H1 (cell line): ENCODE data around the gene CADPS. TPM values are rescaled to one million over a fixed set of nuclear protein-coding genes. Genes with fewer than 3 reads are reported as not detected.

Source experiments
- CTCF ChIA-PET: fragments of 300-600 bp; sonication (Branson Sonifier 250); formaldehyde crosslinking; loops from one replicate; lab custom pipeline; 2021; ENCODE audit not compliant: partially characterized antibody; lab: Charles Lee
- POLR2A ChIA-PET: fragments of 300-600 bp; sonication (Branson Sonifier 250); formaldehyde crosslinking; loops from one replicate; lab custom pipeline; 2021; ENCODE audit warnings: inconsistent platforms; ENCODE audit not compliant: partially characterized antibody; lab: Charles Lee
- DNase-seq, 2 experiments: peaks; one replicate each; pipeline versions ENCODE4 v3.0.0 to v3.0.0-alpha.2; 2010 to 2022; ENCODE audit warnings: low spot score in 2 of 2, low read depth in 1 of 2, mixed read lengths in 1 of 2
- FAIRE-seq: peaks from 2 replicates; lab custom pipeline; 2011; peaks lifted over from hg19 to GRCh38; lab: Jason Lieb, UNC
- H2AFZ ChIP-seq: 2 replicates; pipeline ENCODE4 v1.8.1; 2012; ENCODE audit warnings: low read length, inconsistent platforms
- H2AK5ac ChIP-seq: 2 replicates; pipeline ENCODE4 v1.6.1; 2013; ENCODE audit warnings: low read depth, low read length
- H2BK120ac ChIP-seq: replicated peaks from 2 replicates; pipeline ENCODE3; 2013; ENCODE audit warnings: low read depth, low read length, inconsistent platforms
- H2BK12ac ChIP-seq: 2 replicates; pipeline ENCODE4 v1.6.1; 2013; ENCODE audit warnings: low read depth, low read length
- H2BK15ac ChIP-seq: 2 replicates; pipeline ENCODE4 v1.6.1; 2013; ENCODE audit warnings: low read length
- H2BK20ac ChIP-seq: 2 replicates; pipeline ENCODE4 v1.6.1; 2013; ENCODE audit warnings: low read length
- H2BK5ac ChIP-seq: 2 replicates; pipeline ENCODE4 v1.6.1; 2013; ENCODE audit warnings: low read depth, low read length
- H3K14ac ChIP-seq: 2 replicates; pipeline ENCODE4 v1.6.1; 2013; ENCODE audit warnings: inconsistent platforms; ENCODE audit not compliant: insufficient read length
- H3K18ac ChIP-seq: 2 replicates; pipeline ENCODE4 v1.6.1; 2013; ENCODE audit warnings: low read length; ENCODE audit errors: extremely low read depth
- H3K23ac ChIP-seq: 2 replicates; pipeline ENCODE4 v1.6.1; 2013; ENCODE audit warnings: inconsistent platforms; ENCODE audit not compliant: insufficient read length
- H3K23me2 ChIP-seq: 2 replicates; pipeline ENCODE4 v1.6.1; 2013; ENCODE audit warnings: low read depth, low read length
- H3K27ac ChIP-seq: 2 replicates; pipeline ENCODE4 v1.6.1; 2011; ENCODE audit warnings: low read depth, low read length, inconsistent platforms
- H3K27me3 ChIP-seq, 4 experiments: replicated peaks in 1 of 4; 1 replicate in 1 of 4; 2 replicates in 3 of 4; pipeline versions ENCODE4 v1.6.1 to v1.8.1; 2011 to 2013; ENCODE audit warnings: low read length in 3 of 4, mild to moderate bottlenecking in 3 of 4, inconsistent platforms in 2 of 4, mixed read lengths in 2 of 4, moderate library complexity in 1 of 4; ENCODE audit not compliant: control insufficient read depth in 3 of 4, insufficient read depth in 3 of 4; ENCODE audit errors: extremely low read depth in 1 of 4
- H3K36me3 ChIP-seq, 4 experiments: 2 replicates each; pipeline versions ENCODE4 v1.6.1 to v1.8.1; 2011 to 2013; ENCODE audit warnings: mild to moderate bottlenecking in 4 of 4, low read length in 3 of 4, moderate library complexity in 2 of 4, control low read depth in 1 of 4, inconsistent platforms in 1 of 4; ENCODE audit not compliant: insufficient read depth in 4 of 4, control insufficient read depth in 2 of 4
- H3K4ac ChIP-seq: replicated peaks from 2 replicates; pipeline ENCODE3; 2013; ENCODE audit warnings: low read length, low read depth, mixed read lengths, inconsistent platforms; ENCODE audit not compliant: insufficient read length
- H3K4me1 ChIP-seq, 4 experiments: replicated peaks in 1 of 4; 1 replicate in 1 of 4; 2 replicates in 3 of 4; pipeline versions ENCODE4 v1.6.1 to v1.8.1; 2011 to 2013; ENCODE audit warnings: low read length in 3 of 4, inconsistent platforms in 2 of 4, mixed read lengths in 1 of 4; ENCODE audit not compliant: insufficient read depth in 4 of 4, control insufficient read depth in 3 of 4
- H3K4me2 ChIP-seq, 2 experiments: 2 replicates each; pipeline versions ENCODE4 v1.6.1 to v1.8.1; 2011 to 2013; ENCODE audit warnings: low read depth in 2 of 2, low read length in 2 of 2, control low read depth in 1 of 2, inconsistent platforms in 1 of 2, mild to moderate bottlenecking in 1 of 2; ENCODE audit not compliant: insufficient read depth in 1 of 2
- H3K4me3 ChIP-seq, 4 experiments: fragments of 200-600, 300-600 bp in 1 of 4; sonication (generic), shearing (Covaris generic), sonication (Bioruptor Twin) in 1 of 4; 2 replicates each; pipeline versions ENCODE4 v1.5.1 to v1.8.1; 2011 to 2016; ENCODE audit warnings: low read length in 4 of 4, low read depth in 3 of 4, control low read depth in 2 of 4, inconsistent platforms in 2 of 4, mild to moderate bottlenecking in 2 of 4, mixed read lengths in 1 of 4, moderate library complexity in 1 of 4; ENCODE audit not compliant: insufficient read depth in 2 of 4; ENCODE audit errors: extremely low read depth in 1 of 4
- H3K56ac ChIP-seq: replicated peaks from 2 replicates; pipeline ENCODE3; 2013; ENCODE audit warnings: low read depth, mild to moderate bottlenecking, mixed read lengths, low read length, inconsistent platforms; ENCODE audit not compliant: insufficient read length
- H3K79me1 ChIP-seq: 2 replicates; pipeline ENCODE4 v1.6.1; 2013; ENCODE audit warnings: low read depth, low read length, control low read depth
- H3K79me2 ChIP-seq, 2 experiments: 2 replicates each; pipeline versions ENCODE4 v1.6.1 to v1.8.1; 2012 to 2013; ENCODE audit warnings: low read length in 2 of 2, mild to moderate bottlenecking in 2 of 2, inconsistent platforms in 1 of 2; ENCODE audit not compliant: insufficient read depth in 2 of 2, control insufficient read depth in 1 of 2
- H3K9ac ChIP-seq, 4 experiments: replicated peaks in 1 of 4; 1 replicate in 1 of 4; 2 replicates in 3 of 4; pipeline versions ENCODE4 v1.6.1 to v1.8.1; 2011 to 2013; ENCODE audit warnings: low read depth in 3 of 4, low read length in 3 of 4, control low read depth in 2 of 4, mild to moderate bottlenecking in 2 of 4, moderate library complexity in 2 of 4, inconsistent platforms in 1 of 4; ENCODE audit errors: extremely low read depth in 1 of 4
- H3K9me3 ChIP-seq, 2 experiments: 2 replicates each; pipeline versions ENCODE4 v1.6.1 to v1.8.1; 2012 to 2013; ENCODE audit warnings: mild to moderate bottlenecking in 2 of 2, moderate library complexity in 2 of 2, control low read depth in 1 of 2, inconsistent platforms in 1 of 2, low read depth in 1 of 2, low read length in 1 of 2, mixed read lengths in 1 of 2; ENCODE audit not compliant: insufficient read depth in 2 of 2
- H4K20me1 ChIP-seq, 2 experiments: replicated peaks in 1 of 2; 2 replicates each; pipeline versions ENCODE3 to v1.8.1; 2011 to 2013; ENCODE audit warnings: inconsistent platforms in 2 of 2, low read length in 2 of 2, mild to moderate bottlenecking in 1 of 2; ENCODE audit not compliant: insufficient read depth in 2 of 2, control insufficient read depth in 1 of 2
- H4K5ac ChIP-seq: 2 replicates; pipeline ENCODE4 v1.6.1; 2013; ENCODE audit warnings: low read length, low read depth, mixed read lengths, inconsistent platforms; ENCODE audit not compliant: insufficient read length
- H4K8ac ChIP-seq: 2 replicates; pipeline ENCODE4 v1.8.0; 2013; ENCODE audit warnings: mild to moderate bottlenecking, moderate library complexity, low read length, inconsistent platforms; ENCODE audit not compliant: insufficient read depth; ENCODE audit errors: extremely low read depth
- H4K91ac ChIP-seq: replicated peaks from 2 replicates; pipeline ENCODE3; 2013; ENCODE audit warnings: low read length, mixed read lengths, inconsistent platforms; ENCODE audit not compliant: insufficient read length
- ASH2L ChIP-seq: fragments of 200-600, 300-600 bp; sonication (generic); IDR thresholded peaks from one replicate; pipeline ENCODE4 v1.7.1; 2017; ENCODE audit warnings: low read length
- ATF3 ChIP-seq: IDR thresholded peaks from 2 replicates; pipeline ENCODE4 v1.6.1; 2011; ENCODE audit warnings: low read depth, mild to moderate bottlenecking, low read length; ENCODE audit not compliant: insufficient read depth
- EGR1 ChIP-seq: IDR thresholded peaks from 2 replicates; pipeline ENCODE4 v1.6.1; 2011; ENCODE audit warnings: low read depth, low read length, borderline replicate concordance
- EZH2 ChIP-seq: fragments of 200-600 bp; sonication (generic); IDR thresholded peaks from 2 replicates; pipeline ENCODE4 v1.7.1; 2012; ENCODE audit warnings: low read depth, mild to moderate bottlenecking, moderate library complexity, low read length, inconsistent platforms; ENCODE audit not compliant: severe bottlenecking
- MAFK ChIP-seq: IDR thresholded peaks from 2 replicates; pipeline ENCODE4 v1.6.1; 2012; ENCODE audit warnings: low read depth, mild to moderate bottlenecking, improper control_type of control experiment, low read length
- NRF1 ChIP-seq: IDR thresholded peaks from 2 replicates; pipeline ENCODE4 v1.6.1; 2011; ENCODE audit warnings: mild to moderate bottlenecking, low read depth, low read length, improper control_type of control experiment
- RAD21 ChIP-seq, 2 experiments: IDR thresholded peaks in 1 of 2; conservative IDR thresholded peaks in 1 of 2; 2 replicates each; pipeline ENCODE4 v1.6.1; 2011; ENCODE audit warnings: low read depth in 2 of 2, low read length in 2 of 2, improper control_type of control experiment in 1 of 2, inconsistent platforms in 1 of 2, mild to moderate bottlenecking in 1 of 2, moderate library complexity in 1 of 2
- RNF2 ChIP-seq: fragments of 200-900, 300-1000 bp; sonication (generic); IDR thresholded peaks from 2 replicates; pipeline ENCODE4 v1.7.1; 2016; ENCODE audit warnings: borderline replicate concordance, low read depth, mild to moderate bottlenecking, antibody characterized with exemption, low read length; ENCODE audit not compliant: poor library complexity, severe bottlenecking; ENCODE audit errors: missing control alignments
- SIRT6 ChIP-seq: IDR thresholded peaks from one replicate; pipeline ENCODE4 v1.7.1; 2012; ENCODE audit warnings: low read length, inconsistent platforms
- SIX5 ChIP-seq: IDR thresholded peaks from 2 replicates; pipeline ENCODE4 v1.6.1; 2011; ENCODE audit warnings: mild to moderate bottlenecking, low read depth, low read length
- SP2 ChIP-seq: IDR thresholded peaks from 2 replicates; pipeline ENCODE4 v1.6.1; 2012; ENCODE audit warnings: mild to moderate bottlenecking, low read length, inconsistent platforms
- SP4 ChIP-seq: IDR thresholded peaks from 2 replicates; pipeline ENCODE4 v1.6.1; 2012; ENCODE audit warnings: low read length, inconsistent platforms
- SUZ12 ChIP-seq: fragments of 200-600 bp; sonication (generic); IDR thresholded peaks from 2 replicates; pipeline ENCODE4 v1.6.1; 2012; ENCODE audit warnings: mild to moderate bottlenecking, inconsistent platforms, low read length, moderate library complexity, mixed read lengths
- TCF12 ChIP-seq: IDR thresholded peaks from 2 replicates; pipeline ENCODE4 v1.6.1; 2011; ENCODE audit warnings: low read depth, mild to moderate bottlenecking, low read length
- TEAD4 ChIP-seq: IDR thresholded peaks from 2 replicates; pipeline ENCODE4 v1.6.1; 2012; ENCODE audit warnings: low read depth, low read length, inconsistent platforms, mixed read lengths
- WGBS, 2 experiments: shearing (Covaris generic) in 1 of 2; methylation state at CpG; one replicate each; pipeline versions ENCODE4 v1.1.6 to v1.1.7; 2013 to 2015; ENCODE audit warnings: low lambda C conversion rate in 2 of 2, mixed read lengths in 2 of 2, inconsistent platforms in 1 of 2, low coverage in 1 of 2, missing lambda C conversion rate in 1 of 2; ENCODE audit not compliant: insufficient replicate concordance in 2 of 2, insufficient coverage in 1 of 2, insufficient read length in 1 of 2; ENCODE audit errors: extremely low coverage in 1 of 2, missing lambda C conversion rate in 1 of 2; 5-methylcytosine and 5-hydroxymethylcytosine counted together
- polyA plus RNA-seq, 7 experiments: library from polyadenylated mRNA; depleted of rRNA in 3 of 7; stranded (reverse) in 5 of 7; unstranded in 2 of 7; fragments of >200 nt in 5 of 7; fragments of 200-250 nt in 2 of 7; gene quantifications; 1 replicate in 5 of 7; 2 replicates in 1 of 7; 4 replicates in 1 of 7; pipeline versions ENCODE4 v1.2.1 to v1.2.3, GENCODE V29; 2011 to 2013; ENCODE audit warnings: missing spikeins in 2 of 7, mixed read lengths in 2 of 7
- total RNA-seq: library from RNA; stranded (reverse); fragmentation: NEBNext Ultra II Directional; extraction: Animal tissue kit (Norgen Biotek cat#: 25700); gene quantifications from 2 replicates; pipeline ENCODE4 v1.2.1, GENCODE V29; 2021

CADPS gene
- total and polyA plus RNA-seq, 2 of the 8 experiments (the other 6 are each of a cell fraction or from before 2014, with no cell fraction given): 7.1 to 10.2 TPM

- ChIA-PET POLR2A (no interaction called here), CTCF (interaction anchor here (1.7 kb wide), 1 partner anchor 157 kb away, joined by 8 read pairs; no protein-coding TSS in a partner anchor)
- H2BK15ac ChIP-seq: no peak overlapping the region
- TF ChIP-seq TEAD4: no peak
- no peak for TF ChIP-seq ASH2L
- TF ChIP-seq MAFK: no peak
- TF ChIP-seq SUZ12: no peak
- no peak for TF ChIP-seq TCF12
- TF ChIP-seq EGR1: no peak
- no peak for TF ChIP-seq SP2
- TF ChIP-seq RAD21 (IDR thresholded peaks at IDR 0.05 in 1 of 2, conservative IDR thresholded peaks at IDR 0.05 in 1 of 2; ENCODE audit: low read depth in 2 of 2, low read length in 2 of 2): no peak
- TF ChIP-seq SP4: no peak
- TF ChIP-seq RNF2: no peak
- TF ChIP-seq NRF1: no peak
- TF ChIP-seq SIX5: no peak
- TF ChIP-seq ATF3: no peak
- no peak for TF ChIP-seq EZH2
- TF ChIP-seq SIRT6: no peak
Observed at GRCh38 chr3:62822905-62823304, 52.3 kb downstream of the CADPS start.

More at GRCh38 chr3:62822905-62823304, 52.3 kb downstream of the CADPS start:
- no peak overlapping the region for H3K56ac ChIP-seq
- no peaks in the 10 kb centered on the region for H3K27me3 ChIP-seq
- no peaks in the 10 kb centered on the region for H3K9me3 ChIP-seq
- 85% methylated on average over 1 of the region's 1 CpG; no CpG with 5 or more reads in 1 of the 2 experiments for WGBS, 2 experiments
- DNase-seq (no peak), FAIRE-seq (no peak)
- H4K5ac ChIP-seq: no peak overlapping the region
- no peak overlapping the region for H4K8ac ChIP-seq
- no peaks in the 10 kb centered on the region; a peak in 1 of 7 replicates for H3K4me1 ChIP-seq
- no peak overlapping the region for H2BK5ac ChIP-seq
- no peaks in the 10 kb centered on the region for H3K79me1 ChIP-seq
- H4K91ac ChIP-seq: no peak overlapping the region
- no peak overlapping the region for H3K27ac ChIP-seq
- H2BK20ac ChIP-seq: no peak overlapping the region
- H3K79me2 ChIP-seq: no peaks in the 10 kb centered on the region
- H3K9ac ChIP-seq: no peak overlapping the region
- no peaks in the 10 kb centered on the region for H3K36me3 ChIP-seq
- H2BK12ac ChIP-seq: no peak overlapping the region
- H2BK120ac ChIP-seq: no peak overlapping the region
- no peaks in the 10 kb centered on the region for H4K20me1 ChIP-seq
- H2AFZ ChIP-seq: no peak overlapping the region
- H3K23me2 ChIP-seq: no peaks in the 10 kb centered on the region; the same call in 1 of the 2 replicates
- no peak overlapping the region for H3K4me2 ChIP-seq
- no peak overlapping the region for H2AK5ac ChIP-seq
- no peak overlapping the region for H3K4me3 ChIP-seq
- H3K14ac ChIP-seq: no peak overlapping the region
- no peak overlapping the region for H3K18ac ChIP-seq
- no peak overlapping the region for H3K4ac ChIP-seq
- no peak overlapping the region for H3K23ac ChIP-seq
